ENCODE data around the gene FARP2.
A peak's percentile ranks its signal among the peaks of the same experiment; 100 is the strongest.
"Not testable (repeated sequence)": the region's sequence is repeated elsewhere in the genome, so short reads cannot be mapped to it uniquely, and the experiment has no call there.

FARP2 gene

DNA sequence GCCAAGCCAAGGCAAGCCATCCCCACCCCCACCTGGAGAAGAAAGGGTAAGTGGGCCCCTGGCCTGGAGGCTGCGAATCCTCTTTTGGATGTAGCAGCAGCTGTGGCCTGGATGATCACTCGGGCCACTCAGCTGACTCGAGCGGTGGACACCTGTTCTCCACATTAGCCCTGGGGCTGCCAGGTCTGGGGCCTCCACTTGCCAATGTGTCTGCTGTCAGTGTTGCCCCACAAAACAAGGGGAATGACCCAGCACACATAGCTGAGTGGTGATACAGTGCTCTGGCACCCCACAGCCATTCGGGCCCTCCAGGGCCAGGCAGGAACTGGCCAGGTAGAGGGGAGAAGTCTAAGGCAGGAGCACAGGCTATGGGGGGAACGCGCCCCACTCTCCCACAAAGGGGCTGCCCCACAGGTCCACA is 149.7 kb downstream of the FARP2 start:
- no peak for DNase-seq (ENCODE audit: low spot score)

DNA sequence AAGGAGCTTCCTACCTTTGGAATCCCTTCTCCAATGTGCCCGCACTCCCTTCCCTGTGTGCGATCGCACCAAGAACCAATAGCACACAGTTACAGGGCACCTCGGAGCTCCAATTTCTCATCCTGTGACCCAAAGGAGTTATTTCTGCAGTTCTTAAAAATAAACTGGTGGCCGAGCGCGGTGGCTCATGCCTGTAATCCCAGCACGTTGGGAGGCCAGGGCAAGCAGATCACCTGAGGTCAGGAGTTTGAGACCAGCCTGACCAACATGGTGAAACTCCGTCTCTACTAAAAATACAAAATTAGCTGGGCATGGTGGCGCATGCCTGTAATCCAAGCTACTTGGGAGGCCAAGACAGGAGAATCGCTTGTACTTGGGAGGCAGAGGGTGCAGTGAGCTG is 150.2 kb downstream of the FARP2 start:
- DNase-seq (ENCODE audit: low spot score) = not testable (repeated sequence)

DNA sequence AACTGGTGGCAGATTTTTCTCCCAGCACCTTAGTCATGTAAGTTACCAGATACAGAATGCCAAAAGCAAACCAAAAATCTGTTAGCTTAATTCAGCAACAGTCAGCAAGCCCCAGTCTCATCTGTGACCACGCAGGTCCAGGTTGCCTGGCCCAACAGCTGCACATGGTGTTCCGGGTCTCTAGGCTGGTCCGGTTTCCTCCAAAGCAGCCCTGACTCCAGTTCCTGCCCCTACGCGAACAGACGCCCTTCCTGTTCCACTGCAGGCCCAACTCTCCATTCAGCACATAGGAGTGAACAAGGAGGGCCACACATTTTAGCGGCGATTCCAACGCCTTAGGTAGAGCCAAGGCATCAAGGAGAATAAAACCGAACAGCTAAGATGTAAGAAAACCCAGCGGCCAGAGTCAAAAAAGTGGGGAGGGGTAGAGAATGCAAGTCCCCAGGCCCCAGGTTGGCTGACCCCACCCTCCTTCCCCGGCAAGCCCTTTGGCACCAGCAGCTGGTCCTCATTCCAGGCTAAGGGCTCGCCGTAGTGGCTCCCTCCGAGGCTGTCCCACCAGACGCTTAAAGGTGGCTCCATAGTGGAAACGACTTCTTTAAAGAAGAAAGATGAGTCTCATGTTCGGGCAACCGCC is 150.8 kb downstream of the FARP2 start:
- DNase-seq (ENCODE audit: low spot score) = peak; percentile 56

DNA sequence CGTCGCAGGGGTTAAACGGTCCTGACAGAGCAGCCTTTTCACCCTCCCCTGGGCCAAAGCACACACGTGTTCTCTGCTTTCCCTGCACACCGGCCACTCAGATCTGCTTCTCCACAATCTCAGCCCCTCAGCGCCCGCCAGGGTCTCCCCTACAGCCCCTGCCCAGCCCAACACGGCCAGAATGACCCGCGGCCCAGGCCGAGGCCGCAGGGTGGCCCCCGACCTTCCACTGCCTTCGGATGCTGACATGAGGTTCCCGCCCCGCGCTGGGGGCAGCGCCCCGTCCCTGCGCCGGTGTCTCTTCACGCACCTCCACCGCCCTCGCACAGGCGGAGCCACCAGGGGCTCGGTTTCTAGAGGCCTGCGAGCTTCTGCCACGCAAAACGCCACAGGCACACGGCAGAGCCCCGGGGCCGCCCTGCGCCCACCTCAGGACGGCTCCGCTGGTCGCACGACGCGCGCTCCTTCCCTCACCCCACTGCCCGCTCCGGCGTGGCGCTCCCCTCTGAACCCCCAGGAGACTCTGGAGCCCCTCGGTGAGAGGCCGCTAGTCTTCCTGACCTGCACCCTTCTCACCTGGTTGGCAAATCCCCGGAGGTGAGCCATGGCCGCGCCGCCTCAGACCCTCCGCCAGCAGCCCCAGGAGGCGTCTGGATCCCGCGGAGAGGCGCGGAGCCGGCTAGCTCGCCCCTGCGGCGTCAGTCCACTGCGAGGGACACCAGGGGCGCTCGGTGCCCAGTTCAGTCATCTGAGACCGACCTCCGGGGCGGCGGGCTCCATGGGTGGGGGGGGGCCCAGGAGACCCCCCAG is 151.6 kb downstream of the FARP2 start:
- DNase-seq (ENCODE audit: low spot score) = peak; percentile 75

DNA sequence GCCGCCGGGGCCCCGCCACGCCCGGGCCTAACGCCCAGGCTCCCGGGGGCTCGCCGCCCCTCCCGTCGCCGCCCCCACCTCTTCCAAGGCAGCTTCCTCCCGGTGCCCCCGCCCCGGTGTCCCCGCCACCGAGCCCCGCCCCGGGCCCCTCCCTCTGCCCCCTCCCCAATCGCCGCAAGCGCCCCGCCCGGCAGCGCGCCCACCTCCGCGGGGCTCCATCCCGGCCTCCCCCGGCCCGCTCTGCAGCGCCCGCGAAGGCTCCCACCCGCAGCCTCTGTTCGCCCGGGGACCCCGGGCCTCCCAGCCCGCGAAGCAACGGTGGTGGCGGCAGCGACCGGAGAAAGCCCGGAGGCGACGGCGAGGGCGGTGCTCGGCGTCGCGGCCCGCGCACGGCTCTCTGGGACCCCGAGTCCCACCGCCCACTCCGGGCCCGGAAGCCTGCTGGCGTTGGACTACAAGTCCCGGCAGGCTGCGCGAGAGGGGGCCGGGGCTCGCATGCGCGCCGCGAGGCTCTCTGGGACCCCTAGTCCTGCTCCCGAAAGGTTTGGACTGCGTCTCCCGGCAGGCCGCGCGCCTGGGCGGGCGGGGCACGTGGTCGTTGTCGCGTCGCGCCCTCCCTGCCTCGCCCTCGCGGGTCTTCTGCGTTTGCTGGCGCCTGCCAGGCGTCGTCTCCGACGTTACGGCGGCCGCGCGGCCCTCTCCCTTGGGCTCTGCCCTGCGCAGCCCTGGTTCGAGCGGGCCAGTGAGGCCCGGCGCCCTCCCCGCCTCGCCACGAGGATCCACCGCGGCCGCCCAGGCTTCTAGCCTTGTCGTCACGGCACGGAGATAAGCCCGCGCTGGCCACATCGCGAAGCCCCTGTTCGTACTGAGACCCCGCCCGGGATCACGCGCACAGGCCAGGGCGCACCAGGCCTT is 152.4 kb downstream of the FARP2 start, which contains the start of gene STK25:
Gene STK25, minus strand, starts transcription at position 345 of the 915 bp plus-strand sequence. CDS start 549 bp downstream, outside the sequence.
- peak; percentile 96 for DNase-seq (ENCODE audit: low spot score)

DNA sequence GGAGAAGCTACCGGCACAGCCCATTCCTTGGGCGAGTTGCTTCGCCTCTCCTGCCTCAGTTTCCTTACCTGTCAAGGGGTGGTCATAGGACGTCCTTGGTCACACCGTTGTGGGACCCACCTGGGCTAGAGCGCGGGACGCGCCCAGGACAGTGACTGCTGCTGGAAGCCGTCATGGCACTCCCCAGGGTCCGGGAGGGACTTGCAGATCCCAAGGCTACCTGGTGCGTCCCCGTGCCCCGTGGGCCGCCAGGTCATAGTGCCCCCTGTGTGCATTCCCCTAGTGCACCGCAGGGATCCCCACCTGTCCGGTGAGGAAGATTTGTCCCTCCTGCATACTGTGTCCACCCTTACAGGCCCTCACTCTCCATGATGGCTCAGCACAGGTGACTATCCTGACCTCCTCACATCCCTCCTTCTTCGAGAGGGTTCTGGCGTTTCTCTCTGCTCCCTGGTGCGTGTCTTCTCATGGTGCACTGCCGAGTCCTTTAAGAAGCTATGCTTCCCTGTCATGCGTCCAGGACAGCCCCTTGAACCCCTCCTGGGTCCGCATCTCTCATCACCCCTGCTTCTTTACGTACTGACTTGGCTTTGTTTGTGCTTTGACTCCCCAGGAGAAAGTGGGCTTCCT is 153.2 kb downstream of the FARP2 start:
- no peak for DNase-seq (ENCODE audit: low spot score)

DNA sequence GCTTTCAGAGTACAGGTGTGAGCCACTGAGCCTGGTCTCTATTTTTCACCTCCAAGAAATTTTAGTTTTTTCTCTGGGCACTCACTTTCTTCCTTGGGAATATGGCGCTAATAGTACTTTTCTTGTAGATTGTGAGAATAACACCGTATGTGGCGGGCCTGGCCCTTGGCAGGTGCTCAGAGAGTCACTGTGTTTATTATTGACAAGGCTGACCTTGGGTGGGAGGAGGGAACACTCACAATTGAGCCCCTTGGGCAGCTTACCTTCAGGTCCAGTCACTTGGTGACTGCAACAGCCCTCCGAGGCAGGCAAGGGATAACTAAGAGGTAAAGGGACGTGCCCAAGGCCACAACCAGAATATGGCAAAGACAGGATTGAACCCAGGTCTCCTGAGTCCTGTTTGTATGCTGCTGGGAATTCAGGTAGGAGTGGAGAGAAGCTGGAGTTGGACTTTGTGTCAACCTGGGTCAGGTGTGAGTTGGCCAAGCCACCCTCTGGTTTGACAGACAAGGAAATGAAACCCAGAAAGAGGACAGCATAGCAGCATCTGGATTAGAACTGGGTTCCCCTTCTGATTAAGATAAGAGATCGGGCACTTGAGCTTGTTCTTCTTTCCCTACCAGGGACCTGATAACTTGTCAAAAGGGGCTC is 155.1 kb downstream of the FARP2 start:
- no peak for DNase-seq (ENCODE audit: low spot score)

DNA sequence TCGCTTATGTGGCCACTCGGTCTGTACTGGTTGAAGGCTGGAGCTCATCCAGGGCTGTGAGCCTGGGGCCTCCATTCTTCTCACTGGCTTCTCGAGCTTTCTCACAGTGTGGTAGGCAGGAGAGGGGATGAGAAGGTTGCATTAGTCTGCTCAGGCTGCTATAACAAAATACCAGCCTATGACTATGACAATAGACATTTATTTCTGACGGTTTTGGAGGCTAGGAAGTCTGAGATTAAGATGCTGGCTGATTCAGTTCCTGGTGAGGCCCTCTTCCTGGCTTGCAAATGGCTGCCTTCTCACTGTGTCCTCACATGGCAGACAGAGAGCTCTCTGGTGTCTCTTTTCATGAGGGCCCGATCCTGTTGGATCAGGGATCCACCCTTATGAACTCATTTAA is 158.5 kb downstream of the FARP2 start:
- peak; percentile 60 for DNase-seq (ENCODE audit: low spot score)

DNA sequence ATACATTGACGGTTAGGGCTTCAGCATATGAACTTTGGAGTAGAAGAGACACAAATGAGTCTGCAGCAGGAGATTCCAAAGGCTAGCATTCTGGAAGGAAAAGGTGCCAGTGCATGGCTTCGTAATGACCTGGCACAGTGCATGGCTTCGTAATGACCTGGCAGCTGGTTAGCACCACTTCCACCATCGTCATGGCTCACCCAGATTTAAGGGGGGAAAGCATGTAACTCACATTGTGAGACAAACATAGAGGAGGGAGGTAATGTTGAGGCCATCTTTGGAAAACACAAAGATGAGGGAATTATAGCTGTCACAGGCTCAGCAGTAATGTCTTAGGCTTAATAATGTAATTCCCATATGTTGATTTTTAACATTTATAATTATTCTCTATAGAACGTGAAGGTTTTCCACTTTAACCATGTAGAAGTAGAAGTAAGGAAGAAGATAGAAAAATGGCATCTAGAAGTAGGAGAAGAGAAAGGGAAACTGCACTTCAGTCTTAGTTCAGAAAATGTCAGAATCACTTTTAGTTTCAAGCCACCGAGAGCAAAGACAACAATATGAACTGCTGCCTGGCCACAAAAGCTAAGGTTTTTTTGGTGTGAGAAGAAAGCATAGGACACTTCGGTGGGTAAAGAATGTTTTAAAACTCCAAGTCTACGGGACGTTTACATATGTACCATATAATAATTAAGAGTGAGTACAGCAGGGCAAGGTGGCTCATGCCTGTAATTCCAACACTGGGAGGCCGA is 159.1 kb downstream of the FARP2 start:
- peak; percentile 48 for DNase-seq (ENCODE audit: low spot score)

DNA sequence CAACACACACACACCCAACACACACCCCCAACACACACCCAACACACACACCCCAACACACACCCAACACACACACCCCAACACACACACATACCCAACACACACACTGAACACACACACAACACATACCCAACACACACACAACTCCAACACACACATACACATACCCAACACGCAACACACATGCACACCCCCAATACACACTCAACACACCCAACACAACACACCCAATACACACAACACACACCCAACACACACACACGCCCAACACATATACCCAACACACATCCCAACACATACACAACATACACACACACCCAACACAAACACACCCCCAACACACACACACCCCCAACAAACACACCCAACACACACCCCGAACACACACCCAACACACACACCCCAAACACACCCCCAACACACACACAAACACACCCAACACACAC is 160.5 kb downstream of the FARP2 start:
- no peak for DNase-seq (ENCODE audit: low spot score)

DNA sequence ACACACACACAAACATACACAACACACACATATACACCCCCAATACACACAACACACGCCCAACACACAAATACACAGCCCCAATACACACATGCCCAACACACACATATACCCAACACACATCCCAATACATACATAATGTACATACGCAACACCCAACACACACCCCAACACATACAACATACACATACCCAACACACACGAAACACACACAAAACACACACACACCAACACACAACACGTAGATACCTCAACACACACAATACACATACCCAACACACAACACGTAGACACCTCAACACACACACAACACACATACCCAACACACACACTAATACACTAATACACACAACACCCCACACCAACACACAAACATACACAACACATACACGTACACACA is 161.2 kb downstream of the FARP2 start:
- DNase-seq (ENCODE audit: low spot score) = no peak

DNA sequence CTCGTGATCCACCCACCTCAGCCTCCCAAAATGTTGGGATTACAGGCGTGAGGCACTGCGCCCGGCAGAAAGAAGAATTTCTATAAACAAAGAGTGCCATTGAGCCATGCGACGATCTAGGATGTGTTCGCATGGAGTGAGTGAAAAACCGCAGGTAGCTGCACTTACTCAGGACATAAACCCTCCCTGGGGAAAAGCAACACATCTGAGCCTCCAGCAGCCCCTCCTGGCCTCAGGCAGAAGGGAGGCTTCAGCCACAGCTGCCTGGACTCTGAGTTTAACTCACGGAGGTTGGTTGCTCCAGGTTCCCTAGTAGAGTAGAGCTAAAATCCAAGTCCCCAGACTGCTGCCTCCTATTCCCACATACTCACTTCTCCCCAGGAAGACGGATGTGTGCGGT is 163.6 kb downstream of the FARP2 start:
- DNase-seq (ENCODE audit: low spot score) = no peak

DNA sequence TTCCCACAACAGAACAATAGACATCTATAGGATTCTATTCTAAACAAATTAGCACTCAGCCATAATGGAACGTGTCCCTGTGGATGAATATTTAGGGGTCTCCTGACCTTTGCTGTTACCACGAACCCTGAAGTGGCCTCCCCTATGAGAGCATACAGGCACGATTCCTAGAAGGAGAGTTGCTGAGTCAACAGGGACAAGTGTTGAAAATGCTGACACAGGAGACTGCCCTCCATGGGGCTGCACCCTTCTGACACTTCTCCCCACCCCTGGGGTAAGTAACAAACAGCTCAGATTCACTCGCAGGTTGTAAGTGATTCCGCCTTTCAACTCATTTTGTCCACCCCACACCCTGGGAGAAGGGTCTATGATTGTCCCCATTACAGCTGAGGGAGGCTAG is 166.4 kb downstream of the FARP2 start:
- no peak for DNase-seq (ENCODE audit: low spot score)

DNA sequence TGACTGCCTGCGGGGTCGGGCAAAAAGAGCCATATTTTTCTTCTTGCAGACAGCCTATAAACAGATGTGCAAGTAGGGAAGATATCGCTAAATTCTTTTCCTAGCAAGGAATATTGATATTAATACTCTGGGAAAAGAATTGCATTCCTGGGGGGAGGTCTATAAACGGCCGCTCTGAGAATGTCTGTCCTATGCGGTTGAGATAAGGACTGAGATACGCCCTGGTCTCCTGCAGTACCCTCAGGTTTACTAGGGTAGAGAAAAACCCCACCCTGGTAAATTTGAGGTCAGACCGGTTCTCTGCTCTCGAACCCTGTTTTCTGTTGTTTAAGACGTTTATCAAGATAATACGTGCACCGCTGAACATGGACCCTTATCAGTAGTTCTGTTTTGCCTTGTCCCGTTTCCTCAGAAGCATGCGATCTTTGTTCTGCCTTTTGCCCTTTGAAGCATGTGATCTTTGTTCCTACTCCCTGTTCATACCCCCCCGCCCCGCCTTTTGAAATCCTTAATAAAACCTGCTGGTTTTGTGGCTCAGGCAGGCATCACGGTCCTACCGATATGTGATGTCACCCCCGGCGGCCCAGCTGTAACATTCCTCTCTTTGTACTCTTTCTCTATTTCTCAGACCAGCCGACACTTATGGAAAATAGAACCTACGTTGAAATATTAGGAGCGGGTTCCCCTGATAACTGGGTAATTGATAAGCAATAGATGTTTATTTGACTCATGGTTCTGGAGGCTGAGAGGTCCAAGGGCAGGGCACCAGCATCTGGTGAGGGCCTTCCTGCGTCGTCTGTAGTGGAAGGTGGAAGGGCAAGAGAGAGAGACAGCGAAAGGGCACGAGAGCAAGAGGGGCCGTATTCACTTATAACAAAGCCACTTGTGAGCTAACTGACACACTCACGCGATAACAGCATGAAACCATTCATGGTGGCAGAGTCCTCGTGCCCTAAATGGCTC is 170.0 kb downstream of the FARP2 start:
- DNase-seq (ENCODE audit: low spot score) = not testable (repeated sequence)

DNA sequence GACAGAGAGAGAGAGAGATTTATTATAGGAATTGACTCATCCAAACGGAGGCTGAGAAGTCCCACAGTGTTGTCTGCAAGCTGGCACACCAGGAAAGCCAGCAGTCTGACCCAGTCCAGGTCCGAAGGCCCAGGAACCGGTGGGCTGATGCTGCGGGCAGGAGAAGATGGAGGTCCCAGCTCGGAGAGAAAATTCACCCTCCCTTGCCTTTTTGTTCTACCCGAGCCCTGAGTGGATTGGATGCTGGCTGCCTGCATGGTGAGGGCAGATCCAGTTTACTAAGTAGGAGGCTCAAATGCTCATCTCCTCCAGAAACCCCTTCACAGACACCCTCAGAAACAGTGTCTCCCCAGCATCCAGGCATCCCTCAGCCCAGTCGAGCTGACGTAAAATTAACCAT is 174.5 kb downstream of the FARP2 start:
- DNase-seq (ENCODE audit: low spot score) = no peak

DNA sequence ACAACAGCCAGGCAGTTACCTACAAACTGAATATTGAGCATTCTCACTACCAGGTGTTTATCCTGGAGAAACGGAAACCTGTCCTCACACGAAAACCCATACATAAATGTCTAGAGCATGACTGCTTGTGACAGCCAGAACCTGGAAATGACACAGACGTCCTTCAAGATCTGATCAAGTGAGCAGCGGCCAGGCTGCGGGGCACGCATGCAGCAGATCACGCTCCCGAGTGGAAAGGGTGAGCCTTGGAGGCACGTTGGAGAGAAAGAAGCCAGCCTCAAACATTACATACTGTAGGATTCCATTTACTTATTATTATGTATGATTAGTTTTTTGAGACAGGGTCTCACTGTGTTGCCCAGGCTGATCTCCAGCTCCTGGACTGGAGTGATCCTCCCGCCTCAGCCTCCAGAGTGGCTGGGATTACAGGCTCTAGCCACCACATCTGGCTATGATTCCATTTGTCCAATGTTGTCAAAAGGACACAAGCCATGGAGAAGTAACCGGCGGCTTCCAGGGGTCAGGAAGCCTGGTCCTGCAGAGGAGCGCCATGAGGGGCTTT is 175.2 kb downstream of the FARP2 start:
- DNase-seq (ENCODE audit: low spot score) = no peak

DNA sequence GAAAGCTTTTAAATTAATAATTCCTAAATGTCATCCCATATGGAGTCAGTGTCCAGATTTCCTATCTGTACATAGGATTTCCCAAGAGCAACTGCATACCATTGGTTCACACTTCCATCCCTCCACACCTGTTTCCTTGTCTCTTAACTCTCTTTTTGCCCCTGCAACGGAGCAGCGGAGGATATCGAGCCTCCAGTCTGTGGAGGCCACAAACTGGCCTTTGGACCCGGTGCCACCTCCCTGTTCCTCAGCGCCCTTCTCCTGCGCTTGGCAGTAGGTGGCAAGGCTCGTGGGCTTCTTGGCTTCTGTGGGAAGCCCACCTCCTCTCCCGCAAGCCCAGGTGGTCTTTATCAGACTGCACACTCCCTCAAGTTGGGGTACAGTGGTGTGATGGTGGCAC is 176.1 kb downstream of the FARP2 start:
- DNase-seq (ENCODE audit: low spot score) = no peak

DNA sequence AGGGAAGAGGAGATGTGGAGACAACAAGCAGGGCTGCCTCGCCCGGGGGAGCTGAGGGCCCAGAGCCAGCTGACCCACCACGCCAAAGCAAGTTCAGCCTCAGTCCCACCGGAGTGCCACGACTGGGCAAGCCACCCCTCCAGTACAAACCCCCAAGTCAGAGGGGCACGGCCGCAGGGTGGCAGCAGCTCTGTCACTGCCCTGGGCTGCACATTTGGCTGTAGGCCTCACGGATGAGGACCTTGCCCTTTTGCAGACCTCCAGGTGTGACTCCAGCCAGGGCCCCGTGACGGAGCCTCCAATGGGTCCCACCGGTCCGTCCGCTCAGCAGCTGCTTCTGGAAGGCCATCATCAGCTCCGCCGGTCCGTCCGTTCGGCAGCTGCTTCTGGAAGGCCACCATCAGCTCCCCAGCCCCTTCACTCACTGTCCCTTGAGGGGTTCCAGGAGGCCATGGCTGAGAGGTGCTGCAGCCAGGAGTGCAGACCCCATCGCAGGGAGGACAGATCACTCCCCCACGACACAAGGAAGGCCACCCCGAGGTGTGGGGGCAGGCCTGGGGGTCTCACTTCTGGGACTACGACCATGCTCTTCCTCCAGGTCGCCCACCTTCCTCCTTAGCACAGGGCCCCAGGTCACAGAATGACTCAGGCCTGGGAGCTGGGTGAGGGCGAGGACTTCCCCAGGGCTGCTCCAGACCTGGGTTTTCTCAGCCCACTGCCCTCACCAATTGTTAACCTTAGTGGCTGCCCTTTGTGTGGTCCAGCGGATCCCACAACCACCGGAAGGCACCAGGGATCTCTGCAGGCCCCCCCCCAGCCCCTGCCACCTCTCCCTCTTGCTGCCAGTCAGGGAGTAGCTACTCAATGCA is 176.9 kb downstream of the FARP2 start:
- DNase-seq (ENCODE audit: low spot score) = no peak
